T-helper 1 cell treated with Interleukin-12 subunit alpha and Interleukin-12 subunit beta and Interleukin-4 antibody, amounts not matched to agents 30 ng/mL and 1 ng/mL, for 36 hours (primary cell): ENCODE results near the gene FAM241B. TPM values are rescaled to one million over a fixed set of nuclear protein-coding genes. Genes with fewer than 3 reads are reported as not detected.

ENCODE experiments used
- intact Hi-C: fragments of 100-400 bp; cut with micrococcal nuclease; formaldehyde crosslinking; loops from one replicate; pipeline ENCODE4 v1.15.1; 2024
- total RNA-seq: library from RNA; stranded (reverse); gene quantifications from 2 replicates; pipeline ENCODE4 v1.2.3, GENCODE V29; 2022

FAM241B gene
- total RNA-seq, 1 donor from 2014 or later: 9.9 TPM

DNA sequence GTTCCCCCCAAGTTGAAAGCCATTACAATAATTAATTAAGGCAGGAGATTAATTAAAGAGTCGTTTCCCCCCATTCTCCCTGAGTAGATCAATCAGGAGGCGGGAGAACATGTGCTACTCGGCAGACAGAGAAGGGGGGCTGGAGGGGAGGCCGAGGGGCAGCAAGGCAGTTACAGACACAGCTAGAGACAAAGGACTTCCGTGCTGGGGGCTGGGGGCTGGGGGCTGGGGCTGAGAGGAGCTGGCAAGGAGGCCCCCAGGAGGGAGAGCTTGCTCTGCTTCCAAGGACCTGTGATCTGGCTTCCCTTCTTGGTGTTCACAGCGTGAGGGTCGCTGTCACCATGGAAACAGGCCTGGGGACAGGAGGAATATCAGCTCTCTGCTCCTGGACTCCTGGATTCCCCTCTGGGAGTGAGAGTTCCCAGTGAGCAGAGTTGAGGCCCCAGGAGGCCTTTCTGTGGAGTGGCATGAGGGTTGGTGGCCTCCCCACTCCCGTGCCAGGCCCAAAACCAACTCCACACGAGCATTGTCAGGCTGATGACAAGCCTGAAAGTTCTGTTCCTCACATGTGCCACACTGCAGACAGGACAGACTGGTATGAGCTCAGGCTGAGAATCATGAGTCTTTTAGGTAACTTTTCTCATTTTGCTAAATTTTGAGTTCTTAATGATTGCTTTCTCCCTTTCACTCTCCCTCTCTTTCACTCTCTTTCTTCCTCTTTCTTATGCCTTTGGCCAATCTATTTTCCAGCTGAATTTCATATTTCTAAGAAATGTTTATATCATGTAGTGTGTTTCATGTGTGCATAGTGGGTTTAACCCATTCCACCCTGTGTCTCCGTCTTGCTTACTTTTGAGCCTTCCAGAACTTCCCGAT, 16.4 kb downstream of the FAM241B start:
- intact Hi-C loops: no loop called here

GRCh38 chr10:69647126-69647525, 17.1 kb downstream of the FAM241B start:
- intact Hi-C loops: no loop called here

GRCh38 chr10:69647819-69648218, 17.8 kb downstream of the FAM241B start:
- intact Hi-C loops: no loop called here

- intact Hi-C loops: no loop called here
These were observed 18.4 kb downstream of the FAM241B start for GRCh38 chr10:69648461-69648860.

DNA sequence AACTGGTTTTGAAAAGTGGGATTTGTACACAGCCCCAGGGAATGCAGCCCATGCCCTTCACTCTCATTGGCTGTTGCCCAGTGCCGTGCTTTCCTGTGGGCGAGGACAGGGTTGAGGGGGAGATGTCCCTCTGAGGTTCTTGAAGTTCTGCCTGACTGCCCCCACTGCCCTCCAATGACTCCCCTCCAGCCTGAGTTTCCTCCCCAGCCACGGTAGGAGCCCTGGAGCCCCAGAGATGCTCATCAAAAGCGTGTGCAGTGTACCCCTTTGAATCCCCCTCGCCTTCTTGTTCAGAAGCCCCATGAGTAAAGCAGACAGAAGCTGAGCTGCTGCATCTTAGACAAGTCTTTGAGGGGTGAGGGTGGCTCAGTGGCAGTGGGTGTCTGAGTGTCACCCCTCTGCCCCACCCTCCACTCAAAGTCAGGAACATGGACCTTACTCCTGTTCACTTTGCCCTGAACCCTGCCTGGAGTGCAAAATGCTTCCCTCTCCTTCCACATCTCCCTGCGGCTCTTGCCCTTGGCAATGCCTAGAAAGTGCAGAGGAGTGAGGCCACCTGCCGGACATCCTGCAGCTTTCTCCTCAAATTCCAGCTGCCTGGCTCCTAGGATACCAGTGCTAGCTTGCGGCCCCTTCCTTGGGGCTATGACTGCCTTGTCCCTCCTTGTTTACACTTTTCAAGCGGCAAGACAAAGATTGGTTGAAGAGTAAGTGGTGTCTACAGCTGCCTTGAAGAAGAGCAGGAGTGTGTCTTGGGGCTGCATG, 19.9 kb downstream of the FAM241B start:
- intact Hi-C loops: no loop called here

DNA sequence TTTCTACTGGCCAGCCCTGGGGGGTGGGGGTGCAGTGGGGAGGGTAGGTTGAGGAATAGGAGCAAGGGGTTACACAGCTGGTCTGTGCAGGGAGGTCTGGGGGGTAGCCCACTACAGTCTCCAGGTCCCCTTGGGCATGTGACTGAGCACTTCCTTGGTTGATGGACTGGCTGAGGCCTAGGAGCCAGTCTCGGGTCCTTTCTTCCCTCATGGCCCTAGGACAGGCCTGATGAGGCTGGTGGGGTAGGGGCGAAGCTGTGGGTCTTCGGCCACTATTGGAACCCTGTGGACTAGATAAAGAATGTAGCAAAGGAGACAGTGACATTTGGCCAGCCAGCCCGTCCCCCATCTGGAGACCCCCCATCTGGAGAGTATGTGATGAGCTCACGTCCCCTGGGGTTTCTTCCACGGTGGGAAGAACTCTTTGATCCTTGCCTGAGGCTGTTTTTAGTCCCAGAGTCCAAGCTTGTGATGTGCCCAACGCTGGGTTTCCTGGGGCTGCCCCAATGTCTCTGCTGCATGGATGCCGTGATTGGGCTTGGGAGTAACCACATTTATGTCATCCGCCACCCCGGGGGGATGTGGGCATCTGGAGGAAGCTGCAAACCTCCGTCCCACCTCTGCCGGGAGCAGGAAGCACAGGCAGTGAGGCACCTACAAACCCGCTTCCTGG, 20.7 kb downstream of the FAM241B start:
- intact Hi-C loops: no loop called here

DNA sequence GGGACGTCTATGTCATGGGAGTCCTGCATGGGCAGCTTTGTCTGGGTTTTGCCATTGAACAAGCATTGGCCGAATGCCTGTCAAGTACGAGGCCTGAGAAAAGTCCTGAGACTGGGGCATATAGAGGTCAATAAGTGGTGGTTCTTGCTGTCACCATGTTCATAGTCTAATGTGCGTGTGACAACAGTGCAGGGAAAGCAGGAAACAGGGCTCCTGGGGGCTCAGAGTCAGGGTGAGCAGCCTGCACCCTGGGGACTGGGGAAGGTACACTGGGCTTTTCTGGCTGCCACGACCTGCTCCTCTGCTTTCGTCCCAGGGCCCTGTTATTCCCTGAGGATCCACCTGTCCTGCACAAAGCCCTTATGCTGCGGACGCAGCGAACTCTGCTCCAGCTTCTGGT, 21.3 kb downstream of the FAM241B start:
- intact Hi-C loops: no loop called here

DNA sequence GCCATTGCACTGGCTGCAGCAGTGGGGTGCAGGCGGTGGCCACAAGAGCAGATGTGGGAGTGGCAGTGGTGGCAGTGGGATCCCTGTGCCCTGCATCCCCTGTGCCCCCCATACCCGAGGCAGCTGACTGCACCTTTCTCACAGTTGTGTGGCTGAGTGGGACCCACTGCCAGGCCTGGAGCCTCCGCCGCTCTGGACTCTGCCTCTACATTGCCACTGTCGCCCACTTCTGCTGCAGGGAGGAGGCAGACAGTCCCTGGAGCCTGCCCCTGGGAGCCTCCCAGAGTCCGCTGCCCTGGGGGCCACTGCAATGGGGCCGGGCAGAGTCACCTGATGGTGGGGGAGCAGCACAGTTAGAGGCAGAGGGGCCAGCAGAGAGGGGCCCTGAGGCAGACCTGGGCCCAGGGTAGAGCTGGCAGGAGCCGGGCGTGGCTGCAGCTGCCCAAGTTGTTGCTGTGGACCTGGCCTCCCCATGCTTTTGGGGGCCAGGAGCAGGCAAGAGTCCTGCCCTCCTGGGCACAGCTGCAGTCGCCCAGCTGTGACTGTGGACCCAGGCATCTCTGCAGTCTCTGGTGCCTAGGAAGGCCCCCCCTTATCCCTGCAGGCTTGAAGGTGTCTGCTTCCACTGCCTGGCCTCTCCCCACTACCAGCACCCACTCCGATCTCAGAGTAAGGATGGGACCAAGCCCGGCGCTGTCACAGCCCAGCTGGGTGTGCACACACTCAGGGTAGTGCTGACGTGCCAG, 22.2 kb downstream of the FAM241B start:
- intact Hi-C loops: no loop called here

GRCh38 chr10:69652857-69653199, 22.8 kb downstream of the FAM241B start:
- intact Hi-C loops: no loop called here

DNA sequence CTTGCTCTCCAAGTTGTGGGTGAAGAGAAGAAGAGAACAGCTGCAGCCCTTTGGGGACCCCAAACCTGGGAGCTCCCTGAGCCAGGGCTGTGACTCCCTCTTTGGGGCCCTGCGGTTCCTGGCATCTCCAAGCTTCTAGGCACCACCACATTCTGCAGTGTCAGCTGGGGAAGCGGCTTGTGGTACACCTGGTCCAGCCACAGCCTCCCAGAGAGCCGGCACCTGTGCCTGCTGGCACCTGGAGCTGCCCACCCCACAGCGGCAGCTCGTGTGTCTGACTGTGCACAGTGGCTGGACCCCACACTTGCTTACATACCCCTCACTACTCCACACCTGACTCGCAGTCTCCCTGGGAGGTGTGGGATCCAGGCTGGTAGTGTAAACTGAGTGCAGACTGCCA, 23.5 kb downstream of the FAM241B start:
- intact Hi-C loops: no loop called here

- intact Hi-C loops: no loop called here
These were observed 25.2 kb downstream of the FAM241B start for GRCh38 chr10:69655124-69655867.

- intact Hi-C loops: no loop called here
These were observed 26.0 kb downstream of the FAM241B start for GRCh38 chr10:69655868-69656555.

GRCh38 chr10:69656742-69657269, 26.8 kb downstream of the FAM241B start:
- intact Hi-C loops: no loop called here

DNA sequence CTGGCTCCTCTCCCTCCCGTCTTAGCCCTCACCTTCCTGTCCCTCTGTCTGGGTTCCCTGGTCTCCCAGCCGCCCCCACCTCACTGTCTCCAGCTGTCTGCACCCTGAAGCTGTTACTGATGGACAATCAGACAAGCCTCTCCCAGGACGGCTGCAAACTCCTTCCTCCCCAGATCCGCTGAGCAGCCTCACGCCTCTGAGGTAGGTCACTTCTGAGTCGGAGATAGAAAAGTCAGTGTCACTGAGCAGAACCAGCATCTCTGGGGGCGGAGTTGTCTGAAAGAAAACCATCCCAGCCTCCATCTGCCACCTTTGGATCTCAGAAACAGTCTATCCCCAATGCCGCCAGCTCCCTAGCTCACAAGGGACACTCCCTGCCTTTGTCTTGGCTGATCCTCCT, 27.4 kb downstream of the FAM241B start:
- intact Hi-C loops: no loop called here

- intact Hi-C loops: no loop called here
These were observed 27.8 kb downstream of the FAM241B start for GRCh38 chr10:69657866-69658265.

DNA sequence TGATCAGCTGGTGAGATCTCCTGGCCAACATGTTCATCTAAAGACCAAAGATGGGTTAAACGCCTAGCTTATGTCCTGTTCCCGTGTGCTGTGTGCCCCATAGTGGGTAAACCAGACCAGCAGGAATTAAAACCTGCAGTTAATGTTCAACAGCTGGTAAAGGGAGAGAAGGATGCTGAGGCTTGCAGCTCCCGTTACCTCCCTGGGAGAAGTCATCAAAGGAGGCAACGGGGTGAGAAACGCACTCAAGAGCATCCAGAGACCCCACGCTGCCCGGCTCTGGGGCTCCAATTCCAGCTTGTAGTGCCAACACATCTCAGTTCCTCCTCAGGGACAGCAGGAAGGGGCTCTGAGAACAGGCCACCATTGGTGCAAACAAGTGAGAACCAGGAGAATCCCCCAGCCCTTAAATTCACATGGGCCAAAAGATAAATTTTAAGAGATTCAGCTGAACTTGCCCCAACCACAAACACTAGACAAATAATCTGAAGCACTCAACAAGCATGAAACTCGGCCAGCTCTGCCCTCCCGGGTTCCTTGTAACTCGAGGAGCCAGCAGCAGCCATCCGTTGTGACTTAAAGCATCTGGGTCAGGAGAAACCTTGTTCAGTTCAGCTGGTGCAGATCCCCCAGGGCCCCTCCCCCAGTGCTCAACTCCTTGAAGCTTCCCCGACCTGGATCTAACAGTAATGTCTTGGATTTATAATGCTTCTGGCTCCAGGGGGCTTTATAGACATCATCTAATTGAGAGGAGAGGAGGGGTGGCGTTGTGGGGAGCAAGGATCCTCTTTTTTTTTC, 29.4 kb downstream of the FAM241B start:
- intact Hi-C loops: no loop called here

- intact Hi-C loops: no loop called here
These were observed 30.2 kb downstream of the FAM241B start for GRCh38 chr10:69660296-69660695.

DNA sequence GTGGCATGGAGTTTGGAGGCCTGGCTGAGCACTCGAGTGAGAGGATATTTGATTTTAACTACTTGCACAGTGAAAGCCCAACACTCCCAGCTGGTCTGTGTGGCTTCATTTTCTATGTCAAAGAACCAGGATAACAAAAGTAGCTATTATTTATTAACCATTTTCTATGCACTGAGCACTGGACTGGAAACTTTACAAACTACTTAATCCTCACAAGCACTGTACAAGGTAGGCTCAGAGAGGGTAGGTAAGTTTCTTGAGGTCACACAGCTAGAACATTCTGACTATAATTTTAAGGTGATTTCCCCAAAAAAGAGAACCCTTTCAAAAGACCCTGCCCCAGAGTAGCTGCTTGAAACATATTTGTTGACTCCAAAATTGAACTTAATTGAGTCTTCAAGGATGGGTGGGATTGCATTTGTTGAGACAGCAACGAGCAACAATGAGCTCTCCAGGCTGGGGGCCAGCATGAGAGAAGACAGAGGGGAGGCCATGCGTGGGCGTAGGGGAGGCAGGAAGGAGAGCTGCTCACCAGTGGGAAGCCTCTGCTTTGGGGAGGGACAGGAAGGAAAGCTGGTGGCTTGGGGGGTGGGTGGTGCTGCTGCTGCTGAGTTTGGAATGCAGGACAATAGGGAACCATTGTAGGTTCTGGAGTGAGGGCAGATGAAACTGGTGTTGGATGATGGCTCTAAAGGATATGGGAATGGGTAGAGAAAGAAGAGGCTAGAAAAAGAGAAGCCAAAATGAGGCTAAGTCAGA, 31.5 kb downstream of the FAM241B start:
- intact Hi-C loops: no loop called here
